Urothelium cell line (cell line): ENCODE data around the gene CTBP2.

Experiments
- DNase-seq: peaks from one replicate; pipeline ENCODE4 v3.0.0; 2011; ENCODE audit warnings: low spot score, mixed read lengths
- FAIRE-seq: peaks from 2 replicates; lab custom pipeline; 2011; peaks lifted over from hg19 to GRCh38; lab: Jason Lieb, UNC

CTBP2 gene

DNA sequence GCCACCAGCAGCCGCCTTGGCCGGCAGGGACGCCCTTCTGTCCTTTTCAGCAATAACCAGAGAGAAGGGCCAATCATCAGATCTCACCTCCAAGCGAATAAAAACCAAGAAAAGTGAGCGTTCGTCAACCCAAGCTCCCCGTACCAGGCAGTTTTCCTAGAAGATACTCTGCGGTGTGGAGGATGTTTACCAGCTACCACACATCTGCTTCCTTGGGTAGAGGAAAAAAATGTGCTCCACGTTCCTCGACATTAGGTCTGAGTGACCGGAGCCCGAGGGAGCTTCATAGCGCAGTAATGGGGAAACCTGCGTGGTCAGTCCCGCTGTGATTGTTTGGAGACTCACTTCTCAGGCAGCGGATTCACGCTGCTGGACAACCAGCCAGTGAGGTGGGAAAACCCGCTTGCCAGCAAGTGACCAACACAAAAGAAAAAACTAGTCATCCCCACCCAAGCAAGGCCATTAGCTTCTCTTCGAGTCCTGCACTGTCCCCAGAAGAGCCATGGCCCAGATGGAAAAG lies 145.5 kb downstream of the CTBP2 start:
- DNase-seq (no peak), FAIRE-seq (no peak)

DNA sequence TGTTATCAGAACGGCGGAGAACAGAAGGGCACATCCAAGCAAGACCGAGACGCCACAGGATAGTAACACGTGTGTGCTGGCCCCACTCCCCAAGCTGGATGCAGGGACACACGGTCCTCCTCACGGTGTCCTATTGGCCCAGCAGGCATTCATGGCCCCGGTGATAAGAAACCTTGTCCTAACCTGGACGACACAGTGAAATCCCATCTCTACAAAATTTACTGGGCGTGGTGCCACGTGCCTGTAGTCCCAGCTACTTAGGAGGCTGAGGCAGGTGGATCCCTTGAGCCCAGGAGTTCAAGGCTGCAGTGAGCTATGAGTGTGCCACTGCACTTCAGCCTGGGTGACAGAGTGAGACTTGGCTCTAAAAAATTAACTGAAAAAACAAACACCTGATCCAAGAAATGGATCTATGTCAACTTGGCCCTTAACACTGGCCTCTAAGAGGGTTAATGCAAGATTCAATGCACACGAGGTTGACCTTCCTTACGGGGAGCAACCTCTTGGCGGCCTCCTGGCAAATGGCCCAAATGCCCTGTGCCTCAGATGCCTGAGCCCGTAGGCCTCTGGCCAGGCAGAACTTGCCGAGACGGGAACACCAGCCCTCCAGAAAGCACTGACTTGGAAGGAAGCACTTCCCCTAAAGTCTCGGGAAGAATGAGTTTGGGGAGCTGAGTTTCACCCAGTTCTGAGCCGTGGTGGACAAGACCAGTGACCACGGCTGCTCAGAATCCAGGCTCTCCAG lies 146.1 kb downstream of the CTBP2 start:
- DNase-seq = no peak
- FAIRE-seq = no peak

DNA sequence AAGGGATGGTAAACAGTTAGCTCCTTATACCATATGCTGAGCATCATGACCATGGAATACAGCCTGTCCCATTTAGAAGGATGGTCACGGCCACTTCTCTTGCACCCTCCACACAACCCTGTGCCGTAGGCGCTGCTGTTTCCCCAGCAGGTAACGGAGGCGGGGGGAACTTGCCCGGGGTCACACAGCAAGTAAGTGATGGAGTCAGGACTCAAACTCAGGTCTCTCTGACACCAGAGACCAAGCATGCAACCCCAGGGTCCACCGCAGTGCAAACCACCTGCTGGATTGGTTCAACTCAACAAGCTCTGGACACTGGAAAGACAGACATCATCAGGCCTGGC lies 146.9 kb downstream of the CTBP2 start:
- DNase-seq = no peak
- no peak for FAIRE-seq

DNA sequence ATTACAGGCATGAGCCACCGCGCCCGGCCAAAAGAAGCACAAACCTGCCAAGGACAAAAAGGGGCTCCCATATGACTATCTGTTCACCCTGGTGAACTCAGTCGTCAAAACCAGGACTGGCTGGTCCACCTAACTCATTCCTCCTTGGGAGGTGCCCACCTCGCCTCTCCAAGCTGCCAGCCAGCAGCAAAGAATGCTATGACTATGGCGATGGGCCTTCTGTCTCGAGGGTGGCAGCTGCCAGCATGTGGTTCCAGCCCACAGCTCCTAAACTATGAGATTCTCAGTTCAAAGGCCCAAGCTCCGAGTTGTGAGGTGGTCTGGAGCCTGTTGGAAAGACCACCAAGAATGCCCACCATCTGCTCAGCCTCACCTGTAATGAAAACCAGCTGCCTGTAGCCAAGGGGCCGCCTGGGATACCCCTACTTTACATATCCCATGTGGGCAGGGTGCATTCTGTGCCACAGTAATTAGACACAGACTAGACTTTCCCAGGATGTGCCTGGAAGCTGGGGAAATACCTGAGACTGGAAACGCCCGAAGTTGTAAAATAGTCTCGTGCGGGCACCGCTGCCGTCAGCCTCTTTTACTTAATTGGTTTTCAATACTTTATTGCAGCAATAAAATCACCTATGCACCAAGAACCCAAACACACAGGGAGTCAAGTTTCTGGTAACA lies 147.4 kb downstream of the CTBP2 start:
- FAIRE-seq = no peak
- no peak for DNase-seq

DNA sequence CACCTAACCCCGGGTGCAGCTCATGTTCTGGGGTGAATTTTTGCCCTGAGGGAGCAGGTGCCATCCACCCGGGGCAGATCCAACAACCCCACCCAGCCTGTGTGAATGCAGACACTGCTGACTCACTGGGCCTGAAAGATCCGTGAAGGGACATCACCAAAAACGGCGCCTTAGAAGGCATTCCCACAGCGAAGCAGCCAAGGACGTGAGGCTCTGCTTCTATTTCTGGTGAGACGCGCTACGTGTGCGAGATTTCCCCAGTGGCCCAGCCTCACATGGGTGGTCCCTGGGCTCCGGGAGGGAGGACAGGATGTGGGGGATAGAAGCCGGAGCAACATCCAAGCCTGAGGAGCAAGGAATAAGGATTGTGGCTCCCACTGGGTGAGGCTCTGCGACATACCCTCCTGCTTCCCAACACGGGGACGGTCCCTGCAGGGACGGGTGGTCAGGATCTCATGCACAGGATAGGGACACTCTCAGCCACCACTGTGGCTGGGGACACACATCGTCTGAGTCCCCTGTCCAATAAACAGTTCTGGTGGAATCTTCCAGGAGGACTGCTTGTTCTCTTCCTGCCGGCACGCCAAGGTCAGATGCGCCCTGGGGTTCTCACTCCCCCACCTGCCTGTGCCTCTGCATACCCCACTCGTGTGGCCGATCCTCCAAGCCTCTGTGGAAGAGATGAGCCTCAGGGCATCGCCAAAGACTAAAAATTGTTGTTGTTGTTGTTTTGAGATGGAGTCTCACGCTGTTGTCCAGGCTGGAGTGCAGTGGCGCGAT lies 148.2 kb downstream of the CTBP2 start:
- DNase-seq (no peak), FAIRE-seq (no peak)

DNA sequence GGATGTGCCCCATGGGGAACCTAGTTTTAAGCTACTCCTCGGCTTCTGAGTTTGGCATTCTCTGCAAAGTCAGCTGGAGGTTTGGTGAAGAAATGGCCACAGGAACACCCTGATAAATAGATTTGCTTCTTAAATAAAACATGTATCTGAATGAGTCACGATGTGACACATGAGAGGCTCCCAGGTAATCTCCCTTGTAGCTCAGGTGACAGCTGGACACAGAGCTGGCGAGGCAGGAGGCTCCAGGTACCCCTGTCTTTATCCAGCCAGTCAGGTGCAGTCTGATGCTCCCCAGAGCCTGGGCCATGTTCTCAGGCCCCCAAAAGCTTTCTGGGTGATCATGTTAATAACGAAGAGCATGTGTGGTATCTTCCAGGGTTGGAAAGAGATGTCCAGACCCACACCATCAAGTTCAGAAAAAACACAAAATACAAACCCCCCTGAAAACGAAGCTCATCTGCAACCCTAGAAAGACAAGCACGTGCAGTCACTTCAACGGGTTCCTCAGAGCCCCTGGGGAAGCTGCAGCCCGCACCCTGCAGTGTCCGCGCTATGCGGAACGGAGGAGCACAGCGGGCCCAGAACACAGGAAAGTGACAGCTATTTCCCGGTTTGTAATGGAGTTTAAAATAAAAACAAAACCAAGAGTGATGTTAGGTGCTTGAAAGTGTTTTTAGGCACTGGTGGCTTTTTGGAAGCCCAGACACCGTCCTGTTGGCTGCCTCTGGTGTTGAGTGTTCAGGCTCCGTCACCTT lies 149.0 kb downstream of the CTBP2 start:
- FAIRE-seq (no peak), DNase-seq (no peak)

DNA sequence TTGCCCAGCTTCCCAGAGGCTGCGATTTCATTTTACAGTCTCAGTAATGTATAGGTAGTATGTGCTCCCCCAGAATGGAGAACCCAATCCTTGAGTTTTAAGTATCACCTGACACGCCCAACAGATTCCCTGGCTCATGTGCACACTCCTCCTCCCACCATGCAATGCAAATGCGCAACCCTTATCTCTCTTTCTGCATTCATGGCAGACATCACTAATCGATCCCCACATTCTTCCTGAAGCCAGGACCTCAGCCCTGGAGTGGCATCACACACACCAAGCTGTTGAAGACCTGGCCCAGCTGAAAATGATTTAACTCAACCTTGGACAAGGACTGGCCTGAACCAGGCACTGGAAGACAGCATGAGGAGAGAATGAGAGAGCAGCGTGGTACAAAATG lies 150.0 kb downstream of the CTBP2 start:
- DNase-seq = no peak
- no peak for FAIRE-seq

DNA sequence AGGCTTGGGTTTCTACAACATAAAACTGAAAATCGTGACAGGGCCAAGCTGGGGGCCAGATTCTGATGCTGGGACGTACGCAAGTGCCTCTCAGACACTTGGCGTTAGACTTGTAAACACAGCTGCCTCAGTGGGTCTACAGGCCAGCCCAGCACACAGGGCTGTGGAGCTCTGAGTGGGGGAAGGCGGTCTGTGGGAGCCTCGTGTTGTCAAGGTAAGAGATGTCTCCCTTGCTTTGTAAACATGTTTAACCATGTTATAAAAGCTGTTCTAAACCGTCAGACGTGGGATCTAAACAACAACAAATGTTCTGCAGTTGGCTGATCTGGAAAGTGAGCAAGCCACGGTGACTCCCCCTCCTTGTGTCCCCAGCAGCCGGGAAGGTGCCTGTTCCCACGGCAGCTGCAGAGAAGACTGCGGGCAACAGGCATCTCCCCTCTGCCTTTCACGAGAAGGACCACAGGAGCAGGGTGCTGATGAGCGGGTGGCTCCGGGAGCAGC lies 150.7 kb downstream of the CTBP2 start:
- DNase-seq (no peak), FAIRE-seq (no peak)

DNA sequence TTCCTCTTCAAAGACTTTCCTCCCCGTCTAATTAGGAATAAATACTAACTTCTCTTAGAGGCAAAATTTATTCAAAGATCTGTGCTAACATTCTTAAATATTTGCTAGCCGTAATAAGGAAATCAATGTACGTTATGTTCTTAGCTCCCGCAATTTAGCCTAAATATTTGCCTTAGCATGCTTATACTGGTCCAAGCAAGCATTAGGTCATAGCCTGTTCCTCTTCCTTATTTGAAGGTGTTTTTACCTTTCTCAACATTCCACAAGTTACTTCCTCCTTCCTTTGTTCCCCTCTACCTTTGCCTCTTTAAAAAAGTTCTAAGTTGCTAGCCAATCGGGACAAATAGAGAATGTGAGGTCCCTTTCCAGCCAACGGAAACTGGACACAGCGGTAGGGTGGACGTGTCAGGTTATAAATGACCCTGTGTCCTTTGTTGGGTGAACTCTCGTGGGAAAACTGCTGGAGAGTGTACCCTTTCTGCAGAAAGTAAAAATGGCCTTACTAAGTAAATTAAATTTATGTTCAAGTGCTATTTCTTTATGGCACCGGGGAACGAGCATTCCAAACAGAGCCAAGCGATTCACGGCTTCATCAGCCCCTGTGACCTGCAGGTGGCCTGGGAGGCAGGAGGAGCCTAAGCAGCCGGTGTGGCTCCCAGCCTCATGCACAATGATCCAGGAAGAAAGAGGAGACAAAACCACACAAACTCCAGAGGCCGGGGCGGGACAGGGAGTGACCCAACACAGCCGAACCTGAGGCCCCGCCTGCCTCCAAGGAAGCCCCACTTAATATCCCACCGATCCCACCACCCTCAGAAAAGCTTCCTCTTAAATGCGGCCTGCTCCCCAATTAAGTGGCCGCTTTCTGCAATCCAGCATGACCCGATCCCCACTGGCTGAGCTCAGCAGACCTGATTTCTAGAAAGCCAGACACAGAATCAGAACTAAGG lies 151.4 kb downstream of the CTBP2 start:
- no peak for DNase-seq
- no peak for FAIRE-seq

DNA sequence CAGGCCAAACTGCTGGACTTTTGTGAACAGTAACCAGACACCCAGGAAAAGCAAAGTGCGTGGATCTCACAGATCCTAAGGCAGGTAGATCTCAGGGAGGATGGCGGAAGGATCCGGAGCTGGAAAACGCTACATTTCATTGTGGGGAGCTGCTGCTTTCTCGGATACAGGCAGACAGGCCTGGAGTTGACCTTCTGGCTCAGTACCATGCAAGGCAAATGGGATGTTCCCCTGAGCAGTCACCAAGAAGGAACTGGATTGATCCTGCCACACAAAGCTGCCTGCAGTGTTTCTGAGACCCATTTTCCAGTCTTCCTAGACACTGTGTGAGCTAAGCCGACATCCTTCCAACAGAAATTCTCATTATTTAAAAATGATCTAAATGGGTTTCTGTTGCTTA lies 152.9 kb downstream of the CTBP2 start:
- no peak for DNase-seq
- no peak for FAIRE-seq

DNA sequence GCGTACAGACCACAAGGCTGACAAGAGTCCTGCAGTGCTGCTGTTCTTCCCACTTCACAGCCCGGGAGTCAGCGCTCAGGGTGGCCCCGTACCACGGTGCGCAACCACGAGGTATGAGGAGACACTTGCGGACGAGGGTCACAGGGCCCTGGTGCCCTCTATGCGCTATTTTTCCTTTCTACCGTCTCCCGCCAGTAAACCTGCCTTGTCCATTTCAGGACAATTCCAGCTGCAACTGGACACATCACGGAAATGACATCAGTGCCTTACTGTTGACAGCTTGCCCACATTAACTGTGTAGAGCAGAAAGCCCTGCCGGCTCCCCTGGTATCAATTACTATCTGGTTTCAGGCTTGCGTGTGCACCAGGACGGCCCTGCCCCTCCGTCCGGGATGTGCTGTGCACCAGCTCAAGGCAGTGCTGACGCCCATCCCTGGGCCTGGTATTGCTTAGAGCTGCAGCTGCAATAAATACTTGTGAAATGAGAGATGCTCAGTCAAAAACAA lies 153.4 kb downstream of the CTBP2 start:
- FAIRE-seq (no peak), DNase-seq (no peak)

DNA sequence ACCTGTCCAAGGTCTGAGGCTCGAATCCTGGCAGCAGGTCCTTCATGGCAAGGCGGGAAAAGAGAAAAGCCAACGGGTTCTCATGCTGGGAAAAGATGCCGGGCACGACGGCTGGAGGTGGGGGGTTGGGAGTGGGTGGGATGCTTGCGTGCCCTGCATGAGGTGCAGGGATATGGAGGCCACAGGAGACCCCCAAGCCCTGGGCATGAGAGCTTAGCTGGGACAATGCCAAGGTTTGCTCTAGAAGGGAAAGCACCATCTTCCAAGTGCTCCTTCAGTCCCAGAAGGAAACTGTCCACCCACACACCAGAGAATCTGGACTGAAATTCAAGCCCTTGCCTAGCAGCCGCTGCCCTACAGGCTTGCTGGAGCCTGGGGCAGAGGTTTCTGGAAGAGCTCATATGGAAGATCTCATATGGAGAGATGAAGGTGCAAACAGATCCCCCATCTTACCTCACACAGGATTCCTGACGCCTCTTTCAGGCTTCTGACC lies 154.1 kb downstream of the CTBP2 start:
- DNase-seq = no peak
- no peak for FAIRE-seq

DNA sequence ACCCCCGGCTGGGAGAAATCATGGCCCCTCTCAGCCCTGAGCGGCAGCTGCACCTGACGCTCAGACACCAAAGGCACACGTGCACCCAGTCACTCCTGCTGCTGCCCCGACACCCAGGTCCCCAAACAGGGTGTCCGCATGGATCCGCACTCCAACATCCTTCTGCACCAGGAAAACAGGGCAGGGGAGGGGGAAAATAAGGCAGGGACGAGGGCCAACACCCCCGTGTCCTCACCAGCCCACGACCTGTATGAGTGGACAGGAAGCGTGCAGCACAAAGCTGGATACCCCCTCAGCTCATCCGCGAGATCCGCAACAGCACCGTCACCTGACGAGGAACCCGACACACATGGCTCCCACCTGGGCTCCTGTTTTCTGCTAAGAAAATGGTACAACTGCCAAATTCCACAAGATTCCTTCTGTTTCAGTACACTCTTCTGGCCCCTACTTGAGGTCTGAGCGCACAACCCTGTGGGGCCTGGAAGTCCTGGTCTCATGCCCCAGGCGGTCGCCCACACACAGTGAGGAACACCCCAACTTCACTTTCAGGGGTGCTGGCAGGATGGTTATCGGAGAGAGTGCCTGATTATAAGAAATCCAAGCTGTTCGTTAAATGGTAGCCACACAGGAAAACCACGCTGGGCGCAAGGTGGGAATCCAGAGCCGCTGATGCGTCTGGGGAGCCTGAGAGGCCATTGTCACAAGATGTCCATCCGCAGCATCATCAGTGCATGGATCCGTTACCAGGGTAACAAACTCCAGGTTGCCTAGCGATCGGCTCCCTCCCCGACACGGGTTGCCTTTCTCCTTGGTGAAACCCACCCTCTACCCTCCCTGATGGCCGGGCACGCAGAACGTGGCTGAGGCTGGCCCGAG lies 154.8 kb downstream of the CTBP2 start:
- FAIRE-seq = no peak

DNA sequence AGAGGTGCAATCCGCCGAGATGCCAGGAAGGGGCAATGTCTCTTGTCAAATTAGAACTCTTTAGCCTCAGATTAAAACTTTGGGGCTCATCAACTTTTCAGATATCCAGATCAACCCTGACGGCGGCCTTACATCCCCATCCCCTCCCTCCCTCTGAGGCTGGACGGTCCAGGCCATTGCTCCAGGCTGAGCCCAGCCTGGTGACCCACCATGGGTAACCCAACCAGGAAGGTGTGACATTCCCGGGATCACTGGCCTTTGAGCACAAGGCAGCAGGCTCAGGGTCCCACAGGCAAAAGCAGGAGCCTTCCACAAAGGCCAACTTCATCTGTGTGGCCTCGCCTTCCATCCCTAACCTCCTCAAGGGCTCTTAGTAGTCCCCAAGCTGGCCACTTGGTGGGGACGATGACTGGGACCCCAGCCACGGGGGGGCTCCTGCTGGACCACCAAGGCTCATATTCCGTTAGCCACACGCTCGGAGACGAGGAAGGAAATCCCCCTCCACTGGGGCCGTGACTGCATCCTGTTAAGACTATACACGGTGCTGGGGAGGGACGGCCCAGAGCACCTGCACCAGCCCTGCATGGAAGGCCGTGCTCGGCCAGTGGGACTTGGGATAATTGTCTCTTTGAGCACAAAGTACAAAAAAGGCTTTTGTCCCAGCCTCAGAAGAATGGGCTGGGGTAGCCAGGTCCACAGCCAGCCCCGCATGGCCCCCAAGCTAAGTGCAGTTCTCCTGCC lies 155.6 kb downstream of the CTBP2 start:
- DNase-seq (no peak), FAIRE-seq (no peak)

More for the DNA sequence above, 154.8 kb downstream of the CTBP2 start:
- no peak for DNase-seq

DNA sequence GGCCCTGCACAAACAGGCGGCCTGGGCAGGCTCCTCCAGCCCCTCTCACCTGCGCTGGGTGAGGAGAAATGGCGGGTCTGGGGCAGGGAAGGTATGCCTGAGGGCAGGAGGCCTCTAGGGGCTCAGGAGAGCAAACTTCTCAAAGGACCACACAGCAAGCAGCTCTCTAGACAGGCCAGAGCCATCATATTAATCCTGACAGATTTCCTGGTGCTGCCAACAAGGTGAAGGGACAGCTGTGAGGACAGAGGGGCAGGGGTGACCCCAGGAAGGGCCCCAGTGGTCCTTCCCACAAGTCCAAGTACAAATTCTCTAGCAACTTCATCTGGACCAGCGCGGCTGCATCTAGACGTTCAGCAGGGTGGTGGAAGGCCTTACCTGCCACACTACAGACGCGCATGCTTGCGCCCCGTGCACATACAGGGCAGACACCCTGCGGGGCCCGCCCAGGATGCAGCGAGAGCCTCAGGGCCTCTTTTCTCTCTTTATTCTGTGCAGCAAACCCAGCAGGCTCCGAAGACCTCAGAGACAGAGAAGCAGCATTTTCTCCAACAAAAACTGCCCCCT lies 156.4 kb downstream of the CTBP2 start:
- DNase-seq = no peak
- no peak for FAIRE-seq

DNA sequence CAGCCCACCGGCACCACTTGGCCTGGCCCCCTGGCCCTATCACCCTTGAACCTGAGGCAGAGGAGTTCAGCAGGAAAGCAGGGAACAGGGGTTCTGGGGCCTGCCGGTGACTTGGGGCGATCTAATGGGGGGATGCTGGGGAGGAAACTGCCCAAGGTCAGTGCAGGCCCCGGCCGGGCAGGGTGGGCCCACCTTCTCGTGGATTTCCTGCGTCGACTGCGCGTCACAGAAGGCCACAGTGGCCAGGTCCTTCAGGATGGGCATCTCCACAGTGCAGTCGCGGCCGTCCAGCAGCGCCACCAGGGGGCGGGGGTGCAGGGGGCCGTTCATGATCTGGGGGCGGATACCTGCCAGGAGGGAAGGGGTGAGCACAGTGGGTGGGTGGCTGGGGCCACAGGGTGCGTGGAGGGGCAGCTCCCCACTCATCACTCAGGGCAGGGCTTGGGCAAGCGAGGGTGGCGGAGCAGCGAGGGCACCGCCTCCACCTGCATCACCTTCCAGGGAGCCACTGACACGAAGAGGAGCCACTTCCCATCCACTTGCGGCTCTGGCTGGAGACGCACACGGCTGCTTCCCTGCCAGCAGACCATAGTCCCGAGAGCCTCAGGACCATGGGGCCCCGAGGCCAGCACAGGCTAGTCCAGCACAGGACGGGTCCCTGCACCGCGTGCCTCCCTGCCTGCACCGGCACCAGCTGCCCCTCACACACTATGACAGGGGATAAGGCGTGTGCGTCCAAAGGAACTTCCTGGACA lies 157.0 kb downstream of the CTBP2 start:
- DNase-seq (no peak), FAIRE-seq (peak; percentile 35)
